ENCODE measurements around the gene C3. TPM values are rescaled to one million over a fixed set of nuclear protein-coding genes. Genes with fewer than 3 reads are reported as not detected.
A peak's percentile ranks its signal among the peaks of the same experiment; 100 is the strongest.

The C3 gene
- total and polyA plus RNA-seq, 2 of the 13 experiments (the other 11 are each of a cell fraction or from before 2014, with no cell fraction given), result 1,455 to 6,272 TPM

- no peak for TF ChIP-seq ZBTB40 (IDR thresholded peaks at IDR 0.05)
- no peak; the same call in 1 of the 2 replicates for TF ChIP-seq ZBTB40 (CRISPR knock-in tag; IDR thresholded peaks at IDR 0.05)
- TF ChIP-seq CEBPG (CRISPR knock-in tag; IDR thresholded peaks at IDR 0.05), result 0 out of 2 replicates have a peak, but pooled peaks have one; percentile 6
- TF ChIP-seq ARHGAP35 (CRISPR knock-in tag; IDR thresholded peaks at IDR 0.05; ENCODE audit: borderline replicate concordance), result peak; percentile 79; the same call in 1 of the 2 replicates
- 0 out of 2 replicates have a peak, but pooled peaks have one; percentile 16 for TF ChIP-seq E2F2 (CRISPR knock-in tag; IDR thresholded peaks at IDR 0.05; ENCODE audit: borderline replicate concordance)
- 0 out of 2 replicates have a peak, but pooled peaks have one; percentile 58 for TF ChIP-seq ZNF232 (CRISPR knock-in tag; IDR thresholded peaks at IDR 0.05; ENCODE audit: borderline replicate concordance)
- TF ChIP-seq CREB3 (CRISPR knock-in tag; IDR thresholded peaks at IDR 0.05), result 0 out of 2 replicates have a peak, but pooled peaks have one; percentile 38
- no peak for TF ChIP-seq ZNF646 (CRISPR knock-in tag; IDR thresholded peaks at IDR 0.05)
These were observed 32.1 kb upstream of the C3 start (continued) for GRCh38 chr19:6752256-6753177.
